Loucy (cell line): Measurements from ENCODE around the gene DHPS.
"Not testable (repeated sequence)": the region's sequence is repeated elsewhere in the genome, so short reads cannot be mapped to it uniquely, and the experiment has no call there.

Experiments used
- H2AFZ ChIP-seq: fragments of 200-600 bp; sonication (generic); 2 replicates; pipeline ENCODE4 v1.6.0; 2016; ENCODE audit warnings: antibody characterized with exemption, mild to moderate bottlenecking, low read length, moderate library complexity
- H3F3A ChIP-seq: fragments of 200-600 bp; 2 replicates; pipeline ENCODE4 v1.6.0; 2016; ENCODE audit warnings: antibody characterized with exemption, low read depth, mild to moderate bottlenecking
- H3K27me3 ChIP-seq: fragments of 200-600 bp; sonication (generic); 2 replicates; pipeline ENCODE4 v1.6.1; 2014; ENCODE audit warnings: low read length, mild to moderate bottlenecking; ENCODE audit not compliant: insufficient read depth, poor library complexity, severe bottlenecking
- H3K36me3 ChIP-seq: fragments of 200-600 bp; sonication (generic); 2 replicates; pipeline ENCODE4 v1.6.1; 2016; ENCODE audit warnings: low read length; ENCODE audit not compliant: insufficient read depth
- H3K4me1 ChIP-seq: fragments of 200-600 bp; sonication (generic); 2 replicates; pipeline ENCODE4 v1.5.1; 2014; ENCODE audit warnings: low read length, mild to moderate bottlenecking; ENCODE audit not compliant: insufficient read depth, poor library complexity, severe bottlenecking
- H3K4me2 ChIP-seq: fragments of 200-600 bp; sonication (generic); 2 replicates; pipeline ENCODE4 v1.6.0; 2014; ENCODE audit warnings: antibody characterized with exemption, low read length, low read depth, mild to moderate bottlenecking; ENCODE audit not compliant: poor library complexity, severe bottlenecking
- H3K4me3 ChIP-seq: fragments of 200-600 bp; sonication (generic); 2 replicates; pipeline ENCODE4 v1.5.1; 2014; ENCODE audit warnings: low read length, mild to moderate bottlenecking, mixed read lengths; ENCODE audit not compliant: poor library complexity, severe bottlenecking
- H3K79me2 ChIP-seq: fragments of 200-600 bp; sonication (generic); 2 replicates; pipeline ENCODE4 v1.6.1; 2014; ENCODE audit warnings: low read length; ENCODE audit not compliant: insufficient read depth
- H3K9ac ChIP-seq: fragments of 200-600 bp; sonication (generic); 2 replicates; pipeline ENCODE4 v1.6.0; 2014; ENCODE audit warnings: mild to moderate bottlenecking, low read depth, low read length, moderate library complexity; ENCODE audit not compliant: poor library complexity, severe bottlenecking
- H3K9me2 ChIP-seq: fragments of 200-600 bp; sonication (generic); replicated peaks from 2 replicates; pipeline ENCODE4 v1.6.1; 2016; ENCODE audit warnings: low read depth, low read length, mixed read lengths
- H3K9me3 ChIP-seq: fragments of 200-600 bp; sonication (generic); 2 replicates; pipeline ENCODE4 v1.6.1; 2014; ENCODE audit warnings: mild to moderate bottlenecking, antibody characterized with exemption, low read length, low read depth; ENCODE audit not compliant: insufficient read depth
- H4K20me1 ChIP-seq: fragments of 200-600 bp; sonication (generic); 2 replicates; pipeline ENCODE4 v1.6.0; 2014; ENCODE audit warnings: antibody characterized with exemption, low read length, mild to moderate bottlenecking; ENCODE audit not compliant: insufficient read depth, poor library complexity, severe bottlenecking
- EZH2phosphoT487 ChIP-seq: fragments of 200-600 bp; IDR thresholded peaks from 2 replicates; pipeline ENCODE4 v1.6.1; 2018; ENCODE audit warnings: antibody characterized with exemption, mild to moderate bottlenecking, moderate library complexity, borderline replicate concordance
- TF ChIP-seq, protein P1 (sequence below): fragments of 200-600 bp; sonication (generic); conservative IDR thresholded peaks from 2 replicates; pipeline ENCODE4 v1.5.1; 2014; ENCODE audit warnings: mild to moderate bottlenecking, antibody characterized with exemption, low read length

DHPS gene

GRCh38 chr19:12727745-12728433 is 46.2 kb upstream of the DHPS start:
- Histone ChIP-seq H4K20me1 (peaks cover 35% of the 10 kb centered on the region), H3K4me2 (no peak overlapping the region), H3K9ac (no peak overlapping the region), H3K79me2 (peaks cover 52% of the 10 kb centered on the region), H2AFZ (no peak overlapping the region), H3K4me1 (peaks cover 25% of the 10 kb centered on the region), H3K9me2 (no peaks in the 10 kb centered on the region), H3K4me3 (no peak overlapping the region), H3K9me3 (no peaks in the 10 kb centered on the region), H3K36me3 (peaks cover 34% of the 10 kb centered on the region; the same call in 1 of the 2 replicates), H3F3A (no peaks in the 10 kb centered on the region), H3K27me3 (no peaks in the 10 kb centered on the region)
- no peak for TF ChIP-seq EZH2phosphoT487
- TF ChIP-seq, protein P1, sequence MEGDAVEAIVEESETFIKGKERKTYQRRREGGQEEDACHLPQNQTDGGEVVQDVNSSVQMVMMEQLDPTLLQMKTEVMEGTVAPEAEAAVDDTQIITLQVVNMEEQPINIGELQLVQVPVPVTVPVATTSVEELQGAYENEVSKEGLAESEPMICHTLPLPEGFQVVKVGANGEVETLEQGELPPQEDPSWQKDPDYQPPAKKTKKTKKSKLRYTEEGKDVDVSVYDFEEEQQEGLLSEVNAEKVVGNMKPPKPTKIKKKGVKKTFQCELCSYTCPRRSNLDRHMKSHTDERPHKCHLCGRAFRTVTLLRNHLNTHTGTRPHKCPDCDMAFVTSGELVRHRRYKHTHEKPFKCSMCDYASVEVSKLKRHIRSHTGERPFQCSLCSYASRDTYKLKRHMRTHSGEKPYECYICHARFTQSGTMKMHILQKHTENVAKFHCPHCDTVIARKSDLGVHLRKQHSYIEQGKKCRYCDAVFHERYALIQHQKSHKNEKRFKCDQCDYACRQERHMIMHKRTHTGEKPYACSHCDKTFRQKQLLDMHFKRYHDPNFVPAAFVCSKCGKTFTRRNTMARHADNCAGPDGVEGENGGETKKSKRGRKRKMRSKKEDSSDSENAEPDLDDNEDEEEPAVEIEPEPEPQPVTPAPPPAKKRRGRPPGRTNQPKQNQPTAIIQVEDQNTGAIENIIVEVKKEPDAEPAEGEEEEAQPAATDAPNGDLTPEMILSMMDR: no peak

- Histone ChIP-seq H3F3A (no peaks in the 10 kb centered on the region), H3K9me3 (no peaks in the 10 kb centered on the region), H3K36me3 (peaks cover 34% of the 10 kb centered on the region; the same call in 1 of the 2 replicates), H3K4me2 (no peak overlapping the region), H2AFZ (no peak overlapping the region), H3K79me2 (peaks cover 48% of the 10 kb centered on the region), H3K27me3 (no peaks in the 10 kb centered on the region), H3K4me3 (no peak overlapping the region), H3K9me2 (no peaks in the 10 kb centered on the region), H3K4me1 (peaks cover 20% of the 10 kb centered on the region), H4K20me1 (peaks cover 27% of the 10 kb centered on the region), H3K9ac (no peak overlapping the region)
- TF ChIP-seq, protein P1: no peak
- no peak for TF ChIP-seq EZH2phosphoT487
Measured at GRCh38 chr19:12726988-12727316, 45.3 kb upstream of the DHPS start.

DNA sequence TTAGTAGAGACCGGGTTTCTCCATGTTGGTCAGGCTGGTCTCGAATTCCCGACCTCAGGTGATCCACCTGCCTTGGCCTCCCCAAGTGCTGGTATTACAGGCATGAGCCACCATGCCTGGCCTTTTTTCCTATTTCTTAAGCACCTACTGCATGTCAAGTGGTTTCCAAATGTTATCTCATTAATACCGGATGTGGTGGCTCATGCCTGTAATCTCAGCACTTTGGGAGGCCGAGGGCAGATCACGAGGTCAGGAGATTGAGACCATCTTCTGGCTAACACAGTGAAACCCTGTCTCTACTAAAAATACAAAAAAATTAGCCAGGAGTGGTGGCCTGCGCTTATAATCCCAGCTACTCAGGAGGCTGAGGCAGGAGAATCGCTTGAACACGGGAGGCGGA is 43.9 kb upstream of the DHPS start:
- not testable (repeated sequence) for H3F3A ChIP-seq, H3K9ac ChIP-seq, H3K27me3 ChIP-seq, H3K9me2 ChIP-seq, H3K4me2 ChIP-seq, H3K9me3 ChIP-seq, H2AFZ ChIP-seq, H3K4me3 ChIP-seq
- H3K79me2 ChIP-seq: peaks cover 48% of the 10 kb centered on the region
- H3K36me3 ChIP-seq: peaks cover 29% of the 10 kb centered on the region; the same call in 1 of the 2 replicates
- H3K4me1 ChIP-seq: peaks cover 22% of the 10 kb centered on the region
- H4K20me1 ChIP-seq: peaks cover 27% of the 10 kb centered on the region
